ENCODE data around the gene TRAF6. TPM values are rescaled to one million over a fixed set of nuclear protein-coding genes. Genes with fewer than 3 reads are reported as not detected.

The TRAF6 gene
- polyA plus RNA-seq, 1 of the 3 experiments (the other 2 are of a cell fraction): 4.3 TPM

- TF ChIP-seq JUND (IDR thresholded peaks at IDR 0.05) (no peak), MXI1 (IDR thresholded peaks at IDR 0.05; ENCODE audit: low read depth, low read length) (no peak), CHD2 (IDR thresholded peaks at IDR 0.05; ENCODE audit: low read length, partially characterized antibody) (no peak), NFIC (IDR thresholded peaks at IDR 0.05; ENCODE audit: borderline replicate concordance) (no peak), SMC3 (IDR thresholded peaks at IDR 0.05; ENCODE audit: low read depth, low read length) (no peak), FOXJ3 (CRISPR knock-in tag; IDR thresholded peaks at IDR 0.05) (no peak), POLR2AphosphoS5 (IDR thresholded peaks at IDR 0.05; ENCODE audit: low read depth, low read length) (no peak), RFX5 (IDR thresholded peaks at IDR 0.05; ENCODE audit: low read length) (no peak), ELF1 (IDR thresholded peaks at IDR 0.05) (no peak), YY1 (IDR thresholded peaks at IDR 0.05; ENCODE audit: low read depth) (no peak), IRF3 (IDR thresholded peaks at IDR 0.05; ENCODE audit: low read depth, low read length) (no peak), NRF1 (IDR thresholded peaks at IDR 0.05; ENCODE audit: low read depth, low read length) (no peak)
- H2AFZ ChIP-seq (ENCODE audit: low read depth): no peak overlapping the region
- H3K27me3 ChIP-seq (ENCODE audit: insufficient read depth): no peaks in the 10 kb centered on the region
- no peak overlapping the region for H3K27ac ChIP-seq (ENCODE audit: low read depth in 2 of 2, low read length in 1 of 2)
- H4K20me1 ChIP-seq (ENCODE audit: insufficient read depth): no peaks in the 10 kb centered on the region
- H3K4me1 ChIP-seq (ENCODE audit: control insufficient read depth in 1 of 2, insufficient read depth in 2 of 2, low read depth in 1 of 2, low read length in 1 of 2): peaks cover 0 to 6% of the 10 kb centered on the region in 2 experiments; a peak in 2 of 4 replicates
- H3K36me3 ChIP-seq (replicated peaks in 1 of 2; ENCODE audit: control insufficient read depth in 1 of 2, insufficient read depth in 2 of 2, low read length in 1 of 2): peaks cover 0 to 3% of the 10 kb centered on the region in 2 experiments
- CTCF ChIA-PET: interaction anchor here (1.0 to 3.7 kb wide), 2 partner anchors 9 to 21 kb away, joined by 3 to 26 read pairs; no protein-coding TSS in a partner anchor
- no peak overlapping the region for H3K4me2 ChIP-seq
- no peaks in the 10 kb centered on the region for H3K79me2 ChIP-seq (ENCODE audit: insufficient read depth)
- H3K9me3 ChIP-seq: no peaks in the 10 kb centered on the region
- H3K9ac ChIP-seq: no peak overlapping the region
- peaks cover 10% of the 10 kb centered on the region for H3F3A ChIP-seq (replicated peaks; ENCODE audit: insufficient read depth)
- DNase-seq: no peak
- WGBS (ENCODE audit: low lambda C conversion rate): 61% methylated on average over 5 of the region's 5 CpGs
- no peaks in the 10 kb centered on the region for H3K9me2 ChIP-seq
- POLR2A ChIA-PET: no interaction called here
- no peak overlapping the region for H3K4me3 ChIP-seq (ENCODE audit: low read depth in 2 of 2, low read length in 1 of 2)
Observed at GRCh38 chr11:36469881-36470802, 39.9 kb downstream of the TRAF6 start.

- ChIA-PET CTCF (interaction anchor here (3.7 kb wide), 1 partner anchor 10 kb away, joined by 26 read pairs; no protein-coding TSS in a partner anchor), POLR2A (no interaction called here)
- no peaks in the 10 kb centered on the region for H3K9me3 ChIP-seq
- peaks cover 10% of the 10 kb centered on the region for H3F3A ChIP-seq (replicated peaks; ENCODE audit: insufficient read depth)
- H2AFZ ChIP-seq (ENCODE audit: low read depth): no peak overlapping the region
- H4K20me1 ChIP-seq (ENCODE audit: insufficient read depth): no peaks in the 10 kb centered on the region
- peaks cover 0 to 3% of the 10 kb centered on the region in 2 experiments for H3K36me3 ChIP-seq (replicated peaks in 1 of 2; ENCODE audit: control insufficient read depth in 1 of 2, insufficient read depth in 2 of 2, low read length in 1 of 2)
- H3K9ac ChIP-seq: no peak overlapping the region
- H3K27ac ChIP-seq (ENCODE audit: low read depth in 2 of 2, low read length in 1 of 2): no peak overlapping the region
- no peaks in the 10 kb centered on the region for H3K79me2 ChIP-seq (ENCODE audit: insufficient read depth)
- no peak overlapping the region for H3K4me2 ChIP-seq
- TF ChIP-seq TCF12 (IDR thresholded peaks at IDR 0.05) (no peak), CTCF (IDR thresholded peaks at IDR 0.05) (peak; percentile 40)
- no peaks in the 10 kb centered on the region for H3K9me2 ChIP-seq
- no peak for DNase-seq
- H3K4me3 ChIP-seq (ENCODE audit: low read depth in 2 of 2, low read length in 1 of 2): no peak overlapping the region
- peaks cover 0 to 6% of the 10 kb centered on the region in 2 experiments; a peak in 2 of 4 replicates for H3K4me1 ChIP-seq (ENCODE audit: control insufficient read depth in 1 of 2, insufficient read depth in 2 of 2, low read depth in 1 of 2, low read length in 1 of 2)
- 26% methylated on average over 2 of the region's 2 CpGs for WGBS (ENCODE audit: low lambda C conversion rate)
- no peaks in the 10 kb centered on the region for H3K27me3 ChIP-seq (ENCODE audit: insufficient read depth)
Observed at GRCh38 chr11:36469063-36469462, 41.0 kb downstream of the TRAF6 start.

Measured in SK-N-SH (cell line).